ENCODE results near the gene INTS1.

Gene INTS1

GRCh38 chr7:1508277-1508758 is 4.1 kb upstream of the INTS1 start:
- in situ Hi-C loops (cut with MboI; ENCODE audit: low sequenced_read_pairs) = no loop called here

DNA sequence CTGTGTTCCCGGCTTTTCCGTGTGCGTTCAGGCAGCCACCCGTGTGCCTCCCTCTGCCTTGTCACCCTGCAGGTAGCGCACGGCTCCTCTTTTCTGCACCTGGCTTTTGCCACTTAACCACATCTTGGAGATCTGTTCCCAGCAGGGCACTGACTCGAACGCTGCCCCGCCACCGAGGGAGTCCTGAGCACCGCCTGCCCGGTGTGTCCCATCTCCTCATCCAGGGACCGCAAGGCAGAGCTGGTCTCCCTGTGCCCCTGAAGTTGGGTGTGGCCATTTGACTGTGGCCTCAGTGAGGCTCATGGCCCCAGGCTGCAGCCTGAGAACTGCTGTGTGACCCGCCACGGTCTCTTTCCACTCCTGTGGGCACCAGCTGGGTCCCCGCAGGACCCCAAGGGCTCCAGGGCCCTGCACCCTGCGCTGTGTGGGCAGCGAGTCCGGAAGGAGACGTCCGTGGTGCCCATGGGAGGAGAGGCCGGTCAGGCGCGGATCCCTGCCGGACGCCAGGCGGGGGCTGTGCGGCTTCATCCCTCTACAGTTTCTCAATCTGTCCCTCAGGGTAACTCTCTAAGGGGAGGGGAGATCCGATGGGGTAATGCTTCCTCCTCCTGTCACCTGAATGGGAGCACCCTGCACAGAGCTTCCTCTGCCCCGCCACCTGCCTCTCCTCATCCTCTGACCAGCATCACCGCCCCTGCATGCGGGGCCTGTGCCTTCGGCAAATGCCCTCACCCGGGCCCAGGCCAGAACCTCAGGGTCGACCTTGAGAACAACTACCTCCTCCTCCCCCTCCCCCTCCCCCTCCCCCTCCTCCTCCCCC is 1.8 kb upstream of the INTS1 start:
- in situ Hi-C loops (cut with MboI; ENCODE audit: low sequenced_read_pairs) = no loop called here

DNA sequence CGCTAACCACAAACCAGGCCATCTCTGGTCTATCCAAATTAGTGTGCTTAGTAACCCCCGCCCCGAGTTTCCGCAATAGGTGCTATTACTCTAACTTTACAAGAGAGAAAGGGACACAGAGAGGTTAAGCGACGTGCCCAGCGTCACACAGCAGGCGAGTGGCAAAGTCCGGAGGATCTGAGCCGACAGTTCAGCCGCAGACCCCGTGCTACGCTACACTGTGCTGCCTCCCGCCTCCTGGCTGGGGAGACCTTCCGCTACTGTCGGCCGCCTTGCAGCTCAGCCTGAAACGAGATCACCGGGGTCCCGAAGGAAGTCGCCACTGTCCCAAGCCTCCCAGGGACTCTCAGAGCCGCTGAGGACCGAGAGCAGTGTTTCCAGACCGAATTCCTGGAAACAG is 799 bp downstream of the INTS1 start:
- in situ Hi-C loops (cut with MboI; ENCODE audit: low sequenced_read_pairs) = no loop called here

- in situ Hi-C loops (cut with MboI; ENCODE audit: low sequenced_read_pairs) = no loop called here
These were observed 1.3 kb downstream of the INTS1 start for GRCh38 chr7:1502845-1503244.

DNA sequence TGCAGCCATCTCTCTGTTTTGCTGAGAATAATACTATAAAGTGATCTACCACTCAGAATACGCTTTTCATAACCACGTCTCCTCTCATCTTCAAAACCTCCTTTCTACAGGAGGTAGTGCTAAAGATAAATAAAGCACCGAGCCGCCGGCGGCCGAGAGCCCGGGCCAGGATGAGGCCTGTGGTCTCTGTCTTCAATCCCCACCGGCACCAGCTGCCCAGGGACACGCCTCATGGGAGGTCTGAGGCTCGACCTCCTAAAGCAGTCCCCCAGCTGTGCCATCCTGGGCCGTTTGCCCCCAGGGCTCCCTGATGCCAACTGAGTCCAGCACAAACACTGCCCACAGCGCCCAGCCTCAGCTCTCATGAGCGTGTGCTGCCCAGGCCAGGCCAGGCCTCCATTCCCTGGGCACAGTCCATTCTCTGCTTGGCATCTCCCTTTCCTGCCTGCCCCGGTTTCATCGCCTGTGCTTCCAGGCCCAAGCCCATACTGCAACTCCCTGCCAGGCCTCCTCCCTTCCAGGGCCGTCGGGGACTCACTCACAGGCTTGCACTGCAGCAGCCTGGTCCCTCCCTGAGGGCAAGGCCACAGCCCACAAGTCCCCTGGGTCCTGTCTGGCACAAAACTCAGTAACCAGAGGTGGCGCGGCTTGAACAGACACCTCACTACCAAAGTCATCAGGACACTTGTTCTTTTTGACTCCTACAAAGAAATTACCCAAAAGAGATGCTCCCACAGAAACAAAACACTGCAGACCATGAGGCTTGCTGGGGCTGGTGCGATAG is 2.5 kb downstream of the INTS1 start:
- in situ Hi-C loops (cut with MboI; ENCODE audit: low sequenced_read_pairs) = no loop called here

DNA sequence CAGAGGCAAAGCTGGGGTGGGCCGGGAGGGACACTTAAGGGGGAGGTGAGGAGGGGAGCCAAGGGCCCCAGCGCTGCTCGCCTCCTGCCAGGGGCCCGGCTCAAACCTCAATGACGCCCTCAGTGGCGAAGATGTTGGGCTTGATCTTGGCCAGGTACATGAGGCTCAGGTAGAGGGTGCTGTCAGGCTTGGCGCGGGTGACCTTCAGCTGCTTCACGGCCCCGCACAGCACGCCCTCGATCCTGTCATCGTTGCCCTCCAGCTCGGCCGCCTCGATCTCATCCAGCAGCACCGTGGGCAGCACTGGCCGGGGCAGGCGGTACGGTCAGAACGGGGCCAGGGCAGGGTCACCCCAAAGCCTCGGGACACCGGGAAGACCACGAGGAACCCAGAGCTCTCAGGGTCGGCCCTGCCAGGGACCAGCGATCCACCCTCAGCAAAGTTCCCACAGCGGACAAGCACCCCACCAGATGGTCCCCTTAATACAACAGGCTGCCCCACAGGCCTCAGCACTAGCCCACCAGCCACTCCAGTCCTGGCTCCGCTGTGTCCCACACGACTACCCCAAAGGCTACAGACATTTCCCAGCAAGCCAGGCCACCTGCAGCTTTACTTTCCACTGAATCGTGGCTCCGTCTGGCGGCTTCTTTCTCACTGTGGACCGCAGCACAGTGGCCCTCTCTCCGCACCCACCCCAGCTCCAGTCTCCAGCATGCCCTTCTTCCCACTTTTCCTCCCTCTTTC is 4.0 kb downstream of the INTS1 start:
- in situ Hi-C loops (cut with MboI; ENCODE audit: low sequenced_read_pairs) = no loop called here

DNA sequence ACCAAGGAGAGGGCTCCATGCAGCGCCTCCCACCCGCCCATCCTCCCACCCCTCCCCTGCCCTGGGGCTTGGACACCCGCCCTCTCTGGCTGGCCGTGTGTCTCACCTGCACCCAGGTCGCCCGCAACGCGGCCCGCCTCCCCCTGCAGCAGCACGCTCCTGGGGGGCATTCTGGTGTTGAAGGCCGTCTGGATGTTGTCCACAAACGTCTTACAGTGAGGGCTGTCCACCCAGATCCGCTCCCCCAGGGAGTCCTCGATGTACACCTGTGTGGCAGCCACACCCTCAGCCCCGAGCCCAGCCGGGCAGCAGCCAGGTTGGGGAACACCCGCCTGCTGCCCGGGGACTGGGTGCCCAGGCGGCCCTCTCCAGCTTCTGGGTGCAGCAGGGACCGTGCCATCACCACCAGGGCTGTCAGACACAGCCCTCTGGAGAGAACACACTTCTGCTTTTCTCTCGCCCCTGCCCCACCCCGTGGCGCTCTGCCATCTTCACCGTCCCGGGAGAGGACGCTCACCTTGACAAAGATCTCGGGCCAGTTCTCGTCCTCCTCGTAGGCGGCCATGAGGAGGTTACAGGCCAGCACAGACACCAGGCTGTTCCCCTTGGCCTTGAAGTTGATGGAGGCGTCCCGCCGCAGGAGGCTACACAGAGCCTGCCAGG is 4.7 kb downstream of the INTS1 start:
- in situ Hi-C loops (cut with MboI; ENCODE audit: low sequenced_read_pairs) = no loop called here

GRCh38 chr7:1498370-1499305 is 5.6 kb downstream of the INTS1 start:
- in situ Hi-C loops (cut with MboI; ENCODE audit: low sequenced_read_pairs) = no loop called here

DNA sequence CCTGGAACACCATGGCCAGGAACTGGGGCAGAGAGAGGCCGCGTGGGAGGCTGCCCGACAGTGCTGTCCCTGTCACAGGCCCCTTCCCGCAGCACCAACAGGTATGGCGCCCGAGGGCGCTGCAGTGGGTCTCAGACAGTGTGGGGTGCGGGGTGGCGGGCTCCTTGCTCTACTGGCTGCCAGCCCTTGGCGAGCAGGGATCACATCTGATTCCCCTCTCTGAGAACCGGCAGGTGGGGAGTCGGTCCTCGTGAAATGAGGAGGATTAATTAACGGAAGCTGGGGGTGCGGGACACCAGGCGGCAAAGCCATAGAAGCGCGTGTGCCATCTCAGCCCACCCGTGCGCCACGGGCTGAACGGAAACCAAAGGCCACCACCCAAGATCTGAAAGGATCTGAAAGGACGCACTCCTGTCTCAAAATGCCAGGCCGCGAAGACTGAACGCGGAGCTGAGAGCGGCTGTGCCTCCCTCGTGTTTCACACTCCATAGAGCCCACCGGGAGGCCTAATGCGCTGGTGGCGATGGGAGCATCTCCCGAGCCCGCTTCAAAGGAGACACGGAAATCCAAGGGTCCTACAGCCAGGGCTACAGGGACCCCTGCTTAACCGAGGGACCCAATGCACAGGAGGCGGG is 6.8 kb downstream of the INTS1 start:
- in situ Hi-C loops (cut with MboI; ENCODE audit: low sequenced_read_pairs) = no loop called here

DNA sequence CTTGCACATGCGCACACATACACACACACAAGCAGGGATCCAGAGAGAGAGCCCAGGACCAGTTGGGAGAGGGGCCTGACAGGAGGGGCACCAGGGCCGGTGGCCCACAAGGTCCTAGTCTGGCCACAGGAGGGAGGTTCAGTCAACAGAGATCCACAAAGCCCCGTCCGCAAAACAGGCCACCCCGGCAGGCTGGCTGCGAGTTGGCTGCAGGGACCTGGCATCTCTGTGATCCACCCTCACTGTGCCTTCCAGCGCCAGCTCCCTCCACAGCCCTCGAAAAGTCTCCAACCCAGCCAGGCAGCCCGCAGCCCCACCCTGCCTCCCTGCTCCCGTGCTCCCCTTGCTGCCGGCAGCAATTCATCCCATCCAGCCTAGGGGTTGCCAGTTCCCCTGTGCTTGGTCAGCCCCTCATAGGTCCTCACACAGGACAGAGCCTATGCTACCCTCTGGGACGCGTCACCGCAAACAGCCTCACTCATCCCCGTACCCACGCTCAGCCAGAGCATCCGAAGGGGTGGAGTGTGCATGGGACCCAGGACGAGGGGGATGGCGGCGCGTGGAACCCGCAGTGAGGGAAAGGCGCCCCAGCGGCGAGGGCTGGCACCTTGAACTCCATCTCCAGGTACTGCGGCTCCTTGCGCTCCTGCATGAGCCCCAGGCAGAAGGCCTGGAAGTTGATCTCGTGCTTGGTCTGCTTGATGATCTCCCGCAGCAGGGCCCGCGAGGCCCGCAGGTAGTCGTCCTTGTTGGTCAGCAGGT is 7.5 kb downstream of the INTS1 start:
- in situ Hi-C loops (cut with MboI; ENCODE audit: low sequenced_read_pairs) = no loop called here

GRCh38 chr7:1495564-1496242 is 8.5 kb downstream of the INTS1 start:
- in situ Hi-C loops (cut with MboI; ENCODE audit: low sequenced_read_pairs) = no loop called here

DNA sequence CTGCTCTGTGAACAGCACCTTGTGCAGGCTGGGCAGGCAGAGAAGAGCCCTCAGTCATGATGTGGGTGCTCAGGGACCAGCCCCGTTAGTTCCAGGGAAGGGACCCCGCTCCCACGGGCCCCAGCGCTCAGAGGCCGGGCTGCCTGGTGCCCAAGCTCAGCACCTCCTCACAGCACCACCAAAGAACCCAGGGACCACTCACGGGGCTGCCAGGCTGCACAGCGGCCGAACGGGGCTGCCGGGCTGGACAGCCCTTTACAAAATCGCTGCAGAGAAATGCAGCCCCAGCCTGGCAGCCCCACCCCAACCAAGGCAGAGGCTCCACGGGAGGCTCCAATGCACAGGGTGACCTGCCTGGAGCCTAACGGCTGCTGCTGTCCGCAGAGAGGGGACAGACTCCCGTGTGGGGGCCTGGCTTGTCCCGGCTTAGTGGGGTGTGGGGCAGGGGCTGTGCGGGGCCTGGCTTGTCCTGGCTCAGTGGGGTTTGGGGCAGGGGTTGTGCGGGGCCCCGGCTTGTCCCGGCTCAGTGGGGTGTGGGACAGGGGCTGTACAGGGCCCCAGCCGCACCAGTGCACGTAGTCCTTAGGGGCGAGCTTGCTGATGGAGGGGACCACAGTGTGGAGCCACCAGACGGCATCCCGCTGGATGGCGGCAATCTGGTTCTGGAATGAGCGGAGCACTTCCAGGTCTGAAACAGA is 9.2 kb downstream of the INTS1 start:
- in situ Hi-C loops (cut with MboI; ENCODE audit: low sequenced_read_pairs) = no loop called here

DNA sequence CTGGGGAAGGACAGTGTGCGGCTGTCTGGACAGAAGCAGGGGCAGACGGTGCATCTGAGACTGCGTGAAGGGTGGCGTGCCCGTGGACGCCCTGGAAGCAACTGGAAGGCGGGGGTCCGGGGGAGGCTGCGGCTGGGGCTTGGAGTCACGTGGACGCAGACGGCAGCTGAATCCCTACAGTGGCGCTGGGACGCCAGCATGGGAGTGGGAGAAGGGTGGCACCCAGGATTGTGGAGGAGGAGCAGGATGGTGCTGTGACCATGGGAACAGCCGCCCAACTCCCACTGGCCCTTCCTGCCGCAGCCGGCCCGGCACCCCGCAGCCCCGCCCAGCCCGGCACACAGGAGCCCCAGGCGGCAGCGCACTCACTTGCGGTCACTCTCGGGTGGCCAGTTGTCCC is 9.7 kb downstream of the INTS1 start:
- in situ Hi-C loops (cut with MboI; ENCODE audit: low sequenced_read_pairs) = no loop called here

- in situ Hi-C loops (cut with MboI; ENCODE audit: low sequenced_read_pairs) = no loop called here
These were observed 10.6 kb downstream of the INTS1 start for GRCh38 chr7:1493571-1493970.

GRCh38 chr7:1493129-1493528 is 11.1 kb downstream of the INTS1 start:
- in situ Hi-C loops (cut with MboI; ENCODE audit: low sequenced_read_pairs) = no loop called here

DNA sequence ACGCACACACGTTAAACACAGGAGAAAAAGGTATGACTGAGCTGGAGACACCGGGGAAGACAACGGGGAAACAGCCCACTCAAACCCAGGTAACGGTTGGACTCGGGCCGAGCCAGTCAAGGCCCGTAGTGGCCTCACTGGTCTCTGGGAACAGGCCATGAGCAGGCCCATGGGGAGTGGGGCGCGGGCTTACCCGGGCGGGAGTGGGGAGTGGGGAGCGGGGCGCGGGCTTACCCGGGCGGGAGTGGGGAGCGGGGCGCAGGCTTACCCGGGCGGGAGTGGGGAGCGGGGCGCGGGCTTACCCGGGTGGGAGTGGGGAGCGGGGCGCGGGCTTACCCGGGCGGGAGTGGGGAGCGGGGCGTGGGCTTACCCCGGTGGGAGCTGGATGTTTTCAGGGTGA is 11.5 kb downstream of the INTS1 start:
- in situ Hi-C loops (cut with MboI; ENCODE audit: low sequenced_read_pairs) = no loop called here

DNA sequence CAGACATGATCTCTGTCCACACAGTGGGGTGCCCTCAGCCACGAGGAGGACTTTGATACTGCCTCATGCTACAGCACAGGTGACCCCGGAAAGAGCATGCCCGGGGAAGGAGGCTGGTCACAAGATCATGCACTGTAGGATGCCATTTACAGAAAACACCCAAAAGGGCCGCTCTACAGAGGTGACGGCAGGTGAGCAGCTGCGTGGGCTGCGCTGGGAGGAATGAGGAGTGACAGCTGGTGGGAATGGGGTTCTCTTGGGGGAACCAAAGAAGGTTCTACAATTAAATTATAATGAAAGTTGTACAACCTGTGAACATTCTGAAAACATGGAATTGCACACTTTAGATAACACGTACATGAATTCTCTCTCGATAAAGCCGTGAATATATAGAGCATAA is 12.0 kb downstream of the INTS1 start:
- in situ Hi-C loops (cut with MboI; ENCODE audit: low sequenced_read_pairs) = no loop called here
